ENCODE results near the gene LHFPL6. TPM values are rescaled to one million over a fixed set of nuclear protein-coding genes. Genes with fewer than 3 reads are reported as not detected.
A peak's percentile ranks its signal among the peaks of the same experiment; 100 is the strongest.

The LHFPL6 gene
- 38.5 TPM for total RNA-seq (ENCODE audit: unreplicated experiment)
- long read RNA-seq, partial matches to known transcripts: 0 of 2 reads
- long read RNA-seq, other reads (novel, unspliced or antisense): 2 of 2 reads

DNA sequence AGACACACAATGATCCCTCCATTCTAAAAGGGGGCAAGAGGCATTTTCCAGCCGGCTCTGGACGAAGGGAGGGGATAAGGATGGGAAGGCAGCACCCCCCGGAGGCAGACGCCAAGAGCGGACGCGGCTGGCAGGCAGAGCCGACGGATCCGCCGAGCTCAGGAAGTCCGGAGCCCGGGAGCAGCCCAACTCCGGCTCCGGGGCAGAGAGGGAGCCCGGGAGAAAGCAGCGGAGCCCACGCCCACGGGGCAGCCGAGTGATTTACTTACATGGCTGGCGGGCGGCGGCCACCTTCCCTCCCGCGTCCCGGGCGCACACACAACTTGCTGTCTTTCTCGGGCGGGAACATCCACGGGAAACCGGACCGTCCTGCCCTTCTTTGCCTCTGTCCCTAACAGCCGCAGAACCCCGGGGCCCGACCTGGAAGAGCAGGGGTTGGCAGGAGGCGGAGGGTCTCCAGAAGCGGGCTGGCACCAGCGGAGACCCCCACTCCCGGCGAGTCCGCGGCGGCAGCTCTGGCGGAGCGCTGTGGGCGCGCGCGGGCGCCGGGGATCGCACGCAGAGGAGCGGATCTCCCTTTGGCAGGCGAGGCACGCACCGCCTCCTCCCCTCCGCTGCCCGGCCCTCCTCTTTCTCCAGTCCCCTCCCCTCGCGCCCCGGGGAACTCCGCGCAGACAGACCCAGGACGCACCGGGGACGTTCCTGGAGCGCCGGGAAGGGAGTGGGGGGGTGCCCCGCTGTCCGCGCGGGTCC is at the start of gene LHFPL6:
Gene LHFPL6, minus strand, starts transcription at position 580 of the 753 bp plus-strand sequence.
- Mint-ChIP-seq H3K27me3 (ENCODE audit: unreplicated experiment) (peaks cover 7% of the 10 kb centered on the region), H3K27ac (ENCODE audit: unreplicated experiment) (peak within 1 kb of the TSS; percentile 86)
- TF ChIP-seq CTCF (IDR thresholded peaks at IDR 0.05; ENCODE audit: unreplicated experiment): no peak

GRCh38 chr13:39646122-39646521 is 43.1 kb upstream of the LHFPL6 start:
- Mint-ChIP-seq H3K4me1 (ENCODE audit: unreplicated experiment) (no peaks in the 10 kb centered on the region), H3K36me3 (ENCODE audit: low read depth, unreplicated experiment) (no peaks in the 10 kb centered on the region), H3K4me3 (ENCODE audit: unreplicated experiment) (no peak overlapping the region), H3K9me3 (ENCODE audit: unreplicated experiment) (no peaks in the 10 kb centered on the region), H3K27ac (ENCODE audit: unreplicated experiment) (no peak overlapping the region), H3K27me3 (ENCODE audit: unreplicated experiment) (peaks cover 1% of the 10 kb centered on the region)
- no peak for TF ChIP-seq CTCF (IDR thresholded peaks at IDR 0.05; ENCODE audit: unreplicated experiment)
- no peak for DNase-seq (ENCODE audit: low spot score)

More for the DNA sequence above, at the start of gene LHFPL6:
- H3K4me1 Mint-ChIP-seq (ENCODE audit: unreplicated experiment): peaks cover 43% of the 10 kb centered on the region
- H3K9me3 Mint-ChIP-seq (ENCODE audit: unreplicated experiment): no peaks in the 10 kb centered on the region
- peak within 1 kb of the TSS; percentile 98 for H3K4me3 Mint-ChIP-seq (ENCODE audit: unreplicated experiment)
- DNase-seq (ENCODE audit: low spot score): peak; percentile 80
- no peaks in the 10 kb centered on the region for H3K36me3 Mint-ChIP-seq (ENCODE audit: low read depth, unreplicated experiment)

DNA sequence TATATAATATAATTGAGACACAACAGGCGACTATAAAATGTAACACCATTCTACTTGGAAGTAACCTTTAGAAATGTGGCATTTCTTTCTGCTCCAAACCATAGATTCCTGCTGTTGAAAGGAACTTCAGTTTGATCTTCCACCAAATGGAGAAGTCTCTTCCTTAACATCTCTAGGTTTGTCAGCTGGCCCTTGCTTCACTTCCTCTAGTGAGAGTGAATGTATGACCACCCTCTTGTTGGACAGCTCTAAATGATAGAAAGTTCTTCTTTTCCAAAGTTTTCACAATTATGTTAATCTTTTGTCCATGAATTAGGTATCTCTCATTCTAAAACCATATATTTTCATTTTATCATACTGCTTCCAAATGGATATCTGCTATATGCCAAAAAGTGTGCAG is 38.7 kb upstream of the LHFPL6 start:
- H3K4me3 Mint-ChIP-seq (ENCODE audit: unreplicated experiment): no peak overlapping the region
- DNase-seq (ENCODE audit: low spot score): no peak

DNA sequence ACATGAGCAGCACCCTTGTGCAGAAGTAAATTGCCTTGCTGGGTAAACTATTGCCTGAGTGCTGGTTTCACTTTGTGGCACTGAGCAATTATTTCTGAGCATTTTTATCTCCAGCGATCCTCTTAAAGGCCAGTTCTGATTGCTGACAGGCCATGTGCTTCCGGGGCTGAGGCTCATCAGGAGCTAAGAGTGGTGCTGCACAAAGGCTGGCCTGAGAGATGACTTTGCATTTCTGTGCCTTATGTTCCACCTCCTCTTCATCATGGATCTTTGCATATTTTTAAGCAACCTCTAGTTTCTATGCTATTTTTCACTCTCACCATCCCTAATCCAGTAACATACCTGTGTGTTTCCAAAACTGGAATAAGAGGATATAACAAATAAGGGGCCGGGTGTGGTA is 34.9 kb upstream of the LHFPL6 start:
- Mint-ChIP-seq H3K4me3 (ENCODE audit: unreplicated experiment) (no peak overlapping the region), H3K27ac (ENCODE audit: unreplicated experiment) (no peak overlapping the region), H3K4me1 (ENCODE audit: unreplicated experiment) (peaks cover 21% of the 10 kb centered on the region), H3K9me3 (ENCODE audit: unreplicated experiment) (no peaks in the 10 kb centered on the region), H3K36me3 (ENCODE audit: low read depth, unreplicated experiment) (no peaks in the 10 kb centered on the region), H3K27me3 (ENCODE audit: unreplicated experiment) (peaks cover 3% of the 10 kb centered on the region)
- TF ChIP-seq CTCF (IDR thresholded peaks at IDR 0.05; ENCODE audit: unreplicated experiment): no peak
- DNase-seq (ENCODE audit: low spot score): no peak

More for the DNA sequence above, 38.7 kb upstream of the LHFPL6 start:
- peaks cover 16% of the 10 kb centered on the region for H3K4me1 Mint-ChIP-seq (ENCODE audit: unreplicated experiment)
- H3K9me3 Mint-ChIP-seq (ENCODE audit: unreplicated experiment): no peaks in the 10 kb centered on the region
- no peak overlapping the region for H3K27ac Mint-ChIP-seq (ENCODE audit: unreplicated experiment)
- peaks cover 2% of the 10 kb centered on the region for H3K27me3 Mint-ChIP-seq (ENCODE audit: unreplicated experiment)
- TF ChIP-seq CTCF (IDR thresholded peaks at IDR 0.05; ENCODE audit: unreplicated experiment): no peak
- H3K36me3 Mint-ChIP-seq (ENCODE audit: low read depth, unreplicated experiment): no peaks in the 10 kb centered on the region

GRCh38 chr13:39635564-39635963 is 32.6 kb upstream of the LHFPL6 start:
- Mint-ChIP-seq H3K4me3 (ENCODE audit: unreplicated experiment) (no peak overlapping the region), H3K9me3 (ENCODE audit: unreplicated experiment) (no peaks in the 10 kb centered on the region), H3K27me3 (ENCODE audit: unreplicated experiment) (peaks cover 3% of the 10 kb centered on the region), H3K36me3 (ENCODE audit: low read depth, unreplicated experiment) (no peaks in the 10 kb centered on the region), H3K27ac (ENCODE audit: unreplicated experiment) (no peak overlapping the region), H3K4me1 (ENCODE audit: unreplicated experiment) (peaks cover 16% of the 10 kb centered on the region)
- no peak for DNase-seq (ENCODE audit: low spot score)
- TF ChIP-seq CTCF (IDR thresholded peaks at IDR 0.05; ENCODE audit: unreplicated experiment): no peak
